T47D (cell line): ENCODE data around the gene ADPGK.
"Not testable (repeated sequence)": the region's sequence is repeated elsewhere in the genome, so short reads cannot be mapped to it uniquely, and the experiment has no call there.

Source experiments
- DNase-seq, 2 experiments: peaks; one replicate each; pipeline versions ENCODE4 v3.0.0 to v3.0.0-alpha.2; 2011 to 2012; ENCODE audit warnings: low read depth in 1 of 2, low spot score in 1 of 2
- JUND ChIP-seq: IDR thresholded peaks from 2 replicates; pipeline ENCODE4 v1.6.1; 2012; ENCODE audit warnings: low read depth
- in situ Hi-C: cut with HindIII; loops from 2 replicates; pipeline ENCODE4 v1.10.0; 2016; ENCODE audit warnings: low sequenced_read_pairs, low pct_unique_long_range_greater_than_20kb

ADPGK gene

DNA sequence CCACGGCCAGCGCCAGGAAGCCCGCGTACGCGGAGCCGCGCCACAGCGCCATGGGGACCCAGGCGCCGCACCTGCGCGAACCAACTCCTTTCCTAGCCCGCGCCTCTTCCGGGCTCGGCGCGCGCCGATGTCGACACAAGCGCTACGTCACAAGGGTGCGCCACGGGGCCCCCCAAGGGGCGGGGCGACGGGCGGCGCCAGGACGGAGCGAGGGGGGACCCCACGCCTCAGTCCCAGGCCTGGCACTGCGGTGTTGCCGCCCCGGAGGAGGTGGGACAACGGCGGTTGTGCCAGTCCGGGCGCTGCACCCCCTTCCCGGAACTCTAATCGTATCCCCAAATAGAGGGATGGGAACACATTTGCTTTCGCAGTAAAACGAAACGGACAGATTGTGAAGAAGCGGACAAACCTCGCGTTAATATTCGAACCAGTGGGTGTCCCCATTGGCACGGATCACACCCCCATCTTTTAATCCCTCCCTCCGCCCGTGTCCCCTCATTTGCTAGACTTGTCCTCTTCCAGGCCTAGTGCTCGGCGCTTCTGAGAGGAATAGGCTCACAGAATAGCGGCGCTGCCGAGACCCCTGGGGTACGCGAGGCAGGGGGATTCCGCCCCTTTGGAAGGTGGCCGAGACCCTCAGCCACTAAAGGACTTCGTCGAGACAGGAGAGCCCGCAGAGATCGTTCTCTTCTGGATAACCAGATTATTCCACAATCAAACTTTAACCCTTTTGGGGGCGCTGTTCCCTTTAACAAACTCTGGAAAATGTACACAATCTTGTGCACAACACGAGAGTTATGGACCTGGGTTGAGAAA lies at the start of gene ADPGK:
Gene ADPGK (minus strand): TSS at position 119 of the 816 bp plus-strand sequence. CDS start 67 bp downstream, at position 52.
- in situ Hi-C loops = no loop called here
- DNase-seq = peak; percentile 92 to 96
- TF ChIP-seq JUND = no peak

DNA sequence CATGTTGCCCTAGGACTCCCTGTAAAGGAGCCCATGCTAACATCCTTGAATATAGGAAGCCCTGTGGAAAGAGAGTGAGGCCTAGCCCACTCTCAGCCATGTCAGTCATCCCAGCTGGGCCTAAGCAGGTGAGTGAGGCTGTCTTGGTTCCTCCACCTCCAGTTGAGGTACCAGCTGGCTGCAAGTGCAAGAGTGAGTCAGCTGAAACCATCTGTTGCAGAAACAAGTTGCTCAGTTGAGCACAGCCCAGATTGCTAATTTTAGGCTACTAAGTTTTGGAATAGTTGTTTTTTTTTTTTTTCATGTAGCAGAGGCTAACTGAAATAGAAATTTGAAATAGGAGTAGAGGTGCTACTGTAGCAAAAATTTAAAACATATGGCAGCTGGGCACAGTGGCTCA lies 43.7 kb upstream of the ADPGK start:
- in situ Hi-C loops = no loop called here

GRCh38 chr15:72826611-72827010 lies 43.1 kb upstream of the ADPGK start:
- no peak for TF ChIP-seq JUND
- DNase-seq = no peak
- in situ Hi-C loops = no loop called here

More for the DNA sequence above, 43.7 kb upstream of the ADPGK start:
- no peak for TF ChIP-seq JUND
- no peak for DNase-seq

DNA sequence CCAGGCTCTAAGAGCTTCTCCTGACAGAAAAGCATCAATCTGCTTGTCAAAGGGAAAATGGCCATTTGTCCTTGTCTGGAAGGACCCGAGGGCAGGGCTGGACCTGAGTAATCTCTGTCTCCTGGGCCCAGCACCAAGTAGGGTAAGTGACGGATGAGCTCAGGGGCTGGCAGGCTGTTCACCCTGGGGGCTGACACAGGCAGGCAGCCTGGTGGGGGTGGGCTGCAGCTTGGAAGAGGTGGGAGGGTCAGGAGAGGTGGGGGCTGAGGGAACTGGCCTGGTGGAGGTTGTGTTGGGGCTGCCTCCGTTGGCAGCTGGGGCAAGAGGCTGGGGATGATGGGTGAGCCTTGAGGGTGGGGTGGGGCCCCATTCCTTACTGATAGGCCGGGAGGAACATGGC lies 42.3 kb upstream of the ADPGK start:
- in situ Hi-C loops = no loop called here
- no peak for DNase-seq

DNA sequence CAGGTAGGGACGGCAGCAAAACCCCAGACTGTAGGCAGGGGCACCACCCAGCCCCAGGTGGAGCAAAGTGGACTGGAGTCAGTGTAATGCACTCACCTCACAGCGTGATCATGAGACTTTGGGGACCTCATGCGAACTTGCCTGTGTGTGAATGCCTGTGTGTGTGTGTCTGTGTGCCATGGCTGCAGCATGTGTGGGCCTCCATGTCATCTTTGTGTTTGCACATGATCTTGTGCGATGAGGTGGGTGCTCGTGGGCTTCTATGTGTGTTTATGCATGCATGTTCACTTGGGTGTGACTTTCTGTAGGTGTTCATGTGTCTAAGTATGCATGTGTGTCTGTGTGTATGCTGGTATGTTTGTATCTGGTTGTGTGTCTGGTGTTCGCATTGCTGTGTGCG lies 41.2 kb upstream of the ADPGK start:
- DNase-seq = no peak
- TF ChIP-seq JUND = no peak
- in situ Hi-C loops = no loop called here

More for the DNA sequence above, 42.3 kb upstream of the ADPGK start:
- TF ChIP-seq JUND = no peak

DNA sequence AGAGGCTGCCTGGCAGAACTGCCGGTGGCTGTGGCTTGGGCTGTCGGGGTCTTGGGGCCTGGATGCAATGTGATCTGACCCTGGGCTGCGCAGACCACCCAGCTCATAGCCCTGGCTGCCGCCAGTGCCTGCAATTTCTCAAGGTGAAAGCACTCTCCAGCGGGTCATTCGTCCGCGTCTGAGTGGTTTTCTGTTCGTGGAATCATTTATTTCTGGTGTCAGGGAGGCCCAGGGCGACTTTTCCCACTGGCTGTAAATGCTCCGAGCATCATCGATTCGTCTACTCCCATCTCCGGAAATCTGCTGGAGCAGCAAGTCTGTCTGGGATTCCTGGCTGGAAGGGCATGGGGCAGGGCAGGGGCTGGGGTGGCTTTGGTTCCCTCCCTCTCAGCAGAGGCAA lies 40.6 kb upstream of the ADPGK start:
- TF ChIP-seq JUND = no peak
- no peak for DNase-seq
- in situ Hi-C loops = no loop called here

DNA sequence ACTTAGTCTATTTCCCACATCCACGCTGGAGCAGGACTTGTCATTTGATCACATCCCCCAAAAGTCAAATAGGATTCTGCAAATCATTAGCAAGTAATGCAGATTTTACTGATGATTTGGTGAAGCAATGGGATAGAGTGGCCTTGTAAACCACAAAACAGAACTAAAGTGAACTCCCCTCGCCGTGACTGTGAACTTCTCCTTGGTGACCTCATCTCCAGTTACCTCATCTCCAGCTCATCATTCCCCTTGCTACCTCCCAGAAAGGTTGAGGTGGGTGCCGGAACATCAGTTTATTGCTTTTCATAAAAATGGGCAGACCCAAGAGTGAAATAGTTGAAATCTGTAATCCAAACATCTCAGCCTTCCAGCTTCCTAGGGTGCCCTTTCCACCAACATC lies 36.7 kb upstream of the ADPGK start:
- no peak for DNase-seq
- in situ Hi-C loops = no loop called here
- no peak for TF ChIP-seq JUND

DNA sequence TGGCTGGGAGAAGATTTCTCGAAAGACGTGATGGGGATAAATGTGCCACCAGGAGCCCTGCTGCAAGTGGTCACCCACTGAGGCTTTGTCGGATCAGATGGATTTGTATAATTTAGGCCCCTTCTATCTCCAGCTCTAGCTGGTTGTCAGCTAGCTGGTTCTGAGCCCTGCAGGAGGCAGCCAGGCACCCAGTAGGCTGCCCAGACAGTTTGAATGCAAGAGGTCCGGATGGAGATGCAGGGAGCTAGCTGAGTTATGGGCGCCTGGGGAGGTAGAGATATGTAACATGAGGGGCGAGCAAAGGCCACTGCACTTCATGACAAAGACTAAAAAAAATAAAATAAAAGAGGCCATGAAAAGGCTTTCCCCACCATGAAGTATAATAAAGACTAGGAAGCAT lies 35.1 kb upstream of the ADPGK start:
- in situ Hi-C loops = no loop called here
- no peak for DNase-seq
- TF ChIP-seq JUND = no peak

DNA sequence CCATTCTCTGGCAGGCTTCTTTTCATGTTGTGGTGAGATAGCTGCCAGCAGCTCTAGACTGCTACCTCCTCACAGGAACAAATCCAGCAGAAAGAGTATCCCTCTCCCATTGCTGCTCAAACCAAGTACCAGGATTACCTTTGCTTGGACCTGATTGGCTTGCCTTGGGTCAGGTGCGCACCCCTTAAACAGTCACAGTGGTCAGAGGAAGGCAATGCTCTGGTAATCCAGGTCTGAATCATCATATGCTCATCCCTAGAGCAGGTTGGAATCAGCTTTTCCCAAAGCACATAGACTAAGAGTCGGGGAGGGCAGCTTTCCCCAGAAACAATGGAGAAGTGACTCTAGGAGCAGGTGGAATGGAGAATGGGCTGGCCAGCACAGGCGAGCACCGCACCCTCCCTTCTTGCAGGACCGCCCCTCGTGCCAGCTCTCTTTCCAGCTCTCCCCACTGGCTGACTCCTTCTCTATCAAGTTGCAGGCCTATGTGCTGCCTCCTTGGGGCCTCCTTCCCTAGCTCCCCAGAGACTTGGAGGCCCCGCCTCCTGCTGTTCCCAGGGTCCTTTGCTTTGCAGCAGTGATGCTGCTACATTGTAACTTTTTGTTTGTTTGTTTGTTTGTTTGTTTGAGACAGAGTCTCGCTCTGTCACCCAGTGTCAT lies 29.9 kb upstream of the ADPGK start:
- in situ Hi-C loops = no loop called here
- TF ChIP-seq JUND = no peak
- no peak for DNase-seq

- DNase-seq = no peak
- in situ Hi-C loops = no loop called here
- TF ChIP-seq JUND = no peak
These were observed 25.8 kb upstream of the ADPGK start for GRCh38 chr15:72809329-72809728.

DNA sequence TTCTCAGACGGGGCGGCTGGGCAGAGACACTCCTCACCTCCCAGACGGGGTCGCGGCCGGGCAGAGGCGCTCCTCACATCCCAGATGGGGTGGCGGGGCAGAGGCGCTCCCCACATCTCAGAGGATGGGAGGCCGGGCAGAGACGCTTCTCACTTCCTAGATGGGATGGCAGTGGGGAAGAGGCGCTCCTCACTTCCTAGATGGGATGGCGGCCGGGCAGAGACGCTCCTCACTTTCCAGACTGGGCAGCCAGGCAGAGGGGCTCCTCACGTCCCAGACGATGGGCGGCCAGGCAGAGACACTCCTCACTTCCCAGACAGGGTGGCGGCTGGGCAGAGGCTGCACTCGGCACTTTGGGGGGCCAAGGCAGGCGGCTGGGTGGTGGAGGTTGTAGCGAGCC lies 23.8 kb upstream of the ADPGK start:
- DNase-seq, in situ Hi-C loops: not testable (repeated sequence)

GRCh38 chr15:72803006-72803405 lies 19.4 kb upstream of the ADPGK start:
- DNase-seq = no peak
- in situ Hi-C loops = no loop called here
- TF ChIP-seq JUND = no peak

GRCh38 chr15:72801590-72802325 lies 18.2 kb upstream of the ADPGK start:
- DNase-seq = no peak
- no peak for TF ChIP-seq JUND
- in situ Hi-C loops = no loop called here
